GM12875 (cell line): ENCODE data around the gene PBXIP1.
"Not testable (repeated sequence)": the region's sequence is repeated elsewhere in the genome, so short reads cannot be mapped to it uniquely, and the experiment has no call there.

Experiments used
- H3K4me3 ChIP-seq: one replicate; pipeline ENCODE4 v1.5.1; 2011; ENCODE audit warnings: low read depth, low read length, control low read depth
- CTCF ChIP-seq: IDR thresholded peaks from 2 replicates; pipeline ENCODE4 v1.5.1; 2011; ENCODE audit warnings: low read depth, mild to moderate bottlenecking, control low read depth, inconsistent platforms, low read length, moderate library complexity, borderline replicate concordance; ENCODE audit not compliant: insufficient read depth

The PBXIP1 gene

GRCh38 chr1:154923695-154924094 lies 32.2 kb downstream of the PBXIP1 start:
- TF ChIP-seq CTCF: no peak
- no peak overlapping the region for H3K4me3 ChIP-seq

GRCh38 chr1:154913273-154913672 lies 42.6 kb downstream of the PBXIP1 start:
- no peak for TF ChIP-seq CTCF
- no peak overlapping the region for H3K4me3 ChIP-seq

- TF ChIP-seq CTCF: no peak
- no peak overlapping the region for H3K4me3 ChIP-seq
Observed at GRCh38 chr1:154912755-154913154, 43.1 kb downstream of the PBXIP1 start.

GRCh38 chr1:154911691-154912550 lies 44.0 kb downstream of the PBXIP1 start:
- no peak for TF ChIP-seq CTCF
- H3K4me3 ChIP-seq: no peak overlapping the region

- TF ChIP-seq CTCF: no peak
- no peak overlapping the region for H3K4me3 ChIP-seq
Observed at GRCh38 chr1:154910851-154911250, 45.0 kb downstream of the PBXIP1 start.

- TF ChIP-seq CTCF: no peak
- no peak overlapping the region for H3K4me3 ChIP-seq
Observed at GRCh38 chr1:154908937-154909336, 47.0 kb downstream of the PBXIP1 start.

- H3K4me3 ChIP-seq: not testable (repeated sequence)
Observed at GRCh38 chr1:154908129-154908528, 47.8 kb downstream of the PBXIP1 start.

- H3K4me3 ChIP-seq: no peak overlapping the region
- peak; percentile 20; the same call in 1 of the 2 replicates for TF ChIP-seq CTCF
Observed at GRCh38 chr1:154906621-154907081, 49.2 kb downstream of the PBXIP1 start.
